Kidney epithelial cell (primary cell): Measurements from ENCODE around the gene BHLHA15. TPM values are rescaled to one million over a fixed set of nuclear protein-coding genes. Genes with fewer than 3 reads are reported as not detected.
"Not testable (repeated sequence)": the region's sequence is repeated elsewhere in the genome, so short reads cannot be mapped to it uniquely, and the experiment has no call there.

Experiments used
- DNase-seq: peaks from one replicate; pipeline ENCODE4 v3.0.0-alpha.2; 2010; ENCODE audit warnings: low read depth
- H3K27me3 ChIP-seq: 2 replicates; pipeline ENCODE4 v1.6.0; 2011; ENCODE audit warnings: low read length; ENCODE audit not compliant: control insufficient read depth, insufficient read depth
- H3K36me3 ChIP-seq: 2 replicates; pipeline ENCODE4 v1.5.1; 2011; ENCODE audit warnings: low read length; ENCODE audit not compliant: control insufficient read depth, insufficient read depth
- H3K4me3 ChIP-seq: 2 replicates; pipeline ENCODE4 v1.5.1; 2011; ENCODE audit warnings: low read depth, mild to moderate bottlenecking, control low read depth, low read length
- CTCF ChIP-seq: IDR thresholded peaks from 2 replicates; pipeline ENCODE4 v1.5.1; 2011; ENCODE audit warnings: mild to moderate bottlenecking, moderate library complexity, low read length, control low read depth, inconsistent platforms; ENCODE audit not compliant: insufficient read depth, poor library complexity, severe bottlenecking
- total RNA-seq: library from RNA; depleted of rRNA; stranded (reverse); fragments of >200 nt; gene quantifications from 2 replicates; pipeline ENCODE4 v1.2.3, GENCODE V29; 2015

Gene BHLHA15
- total RNA-seq, 1 donor from 2014 or later, result 8.1 TPM

- no peak overlapping the region for H3K4me3 ChIP-seq
- TF ChIP-seq CTCF, result no peak
- DNase-seq, result no peak
- H3K27me3 ChIP-seq, result no peaks in the 10 kb centered on the region
- no peaks in the 10 kb centered on the region for H3K36me3 ChIP-seq
Measured at GRCh38 chr7:98214811-98215321, 3.6 kb downstream of the BHLHA15 start.

DNA sequence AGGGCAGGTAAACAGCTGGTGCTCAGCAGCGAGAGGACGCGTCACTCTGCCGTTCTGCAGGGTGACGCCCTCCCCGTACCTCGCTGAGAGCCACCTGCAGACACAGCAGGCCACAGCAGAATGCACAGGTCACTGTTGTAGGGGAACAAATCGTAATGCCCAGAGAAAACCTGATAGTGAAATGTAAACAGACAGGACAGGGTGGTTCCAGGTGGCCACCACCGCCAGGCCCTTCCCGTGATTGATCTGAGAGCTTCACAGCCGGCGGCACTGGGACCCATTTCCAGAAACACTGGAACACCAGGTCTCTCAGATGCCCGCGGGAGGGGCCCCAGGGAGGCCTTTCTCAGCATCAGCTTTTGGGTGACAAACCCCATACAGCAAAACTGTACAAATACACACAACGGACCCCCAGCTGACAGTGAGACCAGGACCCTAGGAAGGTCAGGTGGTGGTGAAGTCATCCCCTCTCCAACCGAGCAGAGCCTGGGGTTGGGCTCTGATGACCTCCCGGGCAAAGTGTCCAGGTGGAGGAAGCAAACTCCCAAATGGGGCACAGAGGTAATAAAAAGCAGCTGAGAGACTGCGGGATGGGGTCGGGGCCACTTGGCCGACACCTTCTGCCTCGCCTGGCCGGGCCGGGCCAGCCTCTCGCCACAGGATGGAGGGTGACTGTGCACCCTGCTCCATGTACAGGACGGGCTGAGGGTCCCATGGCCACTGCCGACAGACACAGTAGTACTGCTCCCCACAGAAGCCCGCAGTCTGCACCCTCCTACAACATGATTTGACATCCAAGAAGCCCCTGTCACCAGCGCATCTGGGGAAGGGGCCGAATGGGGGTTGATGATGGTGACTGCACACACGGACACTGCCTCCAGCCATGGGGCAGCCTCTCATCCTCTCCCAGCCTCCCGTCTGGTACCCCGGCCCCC lies 4.6 kb downstream of the BHLHA15 start:
- no peak for DNase-seq
- Histone ChIP-seq H3K27me3 (no peaks in the 10 kb centered on the region), H3K4me3 (no peak overlapping the region), H3K36me3 (no peaks in the 10 kb centered on the region)
- no peak for TF ChIP-seq CTCF

GRCh38 chr7:98216941-98217622 lies 5.8 kb downstream of the BHLHA15 start:
- Histone ChIP-seq H3K4me3 (no peak overlapping the region), H3K36me3 (no peaks in the 10 kb centered on the region), H3K27me3 (no peaks in the 10 kb centered on the region)
- no peak for DNase-seq
- TF ChIP-seq CTCF, result no peak

- H3K27me3 ChIP-seq, result no peaks in the 10 kb centered on the region
- no peak overlapping the region for H3K4me3 ChIP-seq
- TF ChIP-seq CTCF, result no peak
- H3K36me3 ChIP-seq, result no peaks in the 10 kb centered on the region
- DNase-seq, result no peak
Measured at GRCh38 chr7:98217623-98218582, 6.7 kb downstream of the BHLHA15 start.

DNA sequence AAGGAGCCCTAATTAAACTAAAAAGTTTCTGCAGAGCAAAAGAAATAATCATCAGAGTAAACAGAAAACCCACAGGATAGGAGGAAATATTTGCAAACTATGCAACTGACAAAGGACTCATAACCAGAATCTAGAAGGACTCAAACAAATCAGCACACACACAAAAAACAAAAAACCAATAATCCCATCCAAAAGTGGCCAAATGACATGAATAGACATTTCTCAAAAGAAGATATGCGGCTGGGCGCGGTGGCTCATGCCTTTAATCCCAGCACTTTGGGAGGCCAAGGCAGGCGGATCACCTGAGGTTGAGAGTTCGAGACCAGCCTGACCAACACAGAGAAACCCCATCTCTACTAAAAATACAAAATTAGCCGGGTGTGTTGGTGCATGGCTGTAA lies 8.1 kb downstream of the BHLHA15 start:
- H3K36me3 ChIP-seq, H3K27me3 ChIP-seq, H3K4me3 ChIP-seq, DNase-seq: not testable (repeated sequence)
